ENCODE results near the gene SMIM5.

SMIM5 gene

GRCh38 chr17:75589012-75589918 is 44.0 kb upstream of the SMIM5 start:
- no peak overlapping the region for H3K27ac ChIP-seq (ENCODE audit: low read length)
- no peaks in the 10 kb centered on the region for H3K79me2 ChIP-seq (ENCODE audit: low read length)

GRCh38 chr17:75589919-75590303 is 43.3 kb upstream of the SMIM5 start:
- peaks cover 13% of the 10 kb centered on the region for H3K27me3 ChIP-seq (ENCODE audit: low read depth, low read length)
- H3K27ac ChIP-seq (ENCODE audit: low read length), result no peak overlapping the region
- H4K20me1 ChIP-seq (ENCODE audit: insufficient read depth, low read length), result no peaks in the 10 kb centered on the region
- H3K36me3 ChIP-seq (replicated peaks; ENCODE audit: low read depth, low read length), result no peaks in the 10 kb centered on the region
- no peaks in the 10 kb centered on the region for H3K79me2 ChIP-seq (ENCODE audit: low read length)
- H3K4me1 ChIP-seq (ENCODE audit: low read length), result peaks cover 3% of the 10 kb centered on the region; the same call in 1 of the 2 replicates
- H3K9me3 ChIP-seq (ENCODE audit: insufficient read depth, low read length), result no peaks in the 10 kb centered on the region
- TF ChIP-seq CTCF (IDR thresholded peaks at IDR 0.05; ENCODE audit: low read depth, low read length) (no peak), EZH2phosphoT487 (IDR thresholded peaks at IDR 0.05; ENCODE audit: low read depth) (no peak)
- H3K9ac ChIP-seq (ENCODE audit: low read length), result peak overlapping the region; percentile 73; the same call in 1 of the 2 replicates
- H3K4me2 ChIP-seq (ENCODE audit: low read length), result peak overlapping the region; percentile 92
- no peak overlapping the region; the same call in 1 of the 2 replicates for H2AFZ ChIP-seq (ENCODE audit: low read depth, low read length)
- peak overlapping the region; percentile 82 for H3K4me3 ChIP-seq (ENCODE audit: low read length)

More at GRCh38 chr17:75589012-75589918, 44.0 kb upstream of the SMIM5 start:
- peaks cover 13% of the 10 kb centered on the region for H3K27me3 ChIP-seq (ENCODE audit: low read depth, low read length)
- no peaks in the 10 kb centered on the region for H4K20me1 ChIP-seq (ENCODE audit: insufficient read depth, low read length)
- H3K4me2 ChIP-seq (ENCODE audit: low read length), result peak overlapping the region; percentile 92
- H3K36me3 ChIP-seq (replicated peaks; ENCODE audit: low read depth, low read length), result no peaks in the 10 kb centered on the region
- peaks cover 3% of the 10 kb centered on the region; the same call in 1 of the 2 replicates for H3K4me1 ChIP-seq (ENCODE audit: low read length)
- H3K9me3 ChIP-seq (ENCODE audit: insufficient read depth, low read length), result no peaks in the 10 kb centered on the region
- no peak for TF ChIP-seq EZH2phosphoT487 (IDR thresholded peaks at IDR 0.05; ENCODE audit: low read depth)
- peak; percentile 38 for TF ChIP-seq CTCF (IDR thresholded peaks at IDR 0.05; ENCODE audit: low read depth, low read length)
- peak overlapping the region; percentile 62; the same call in 1 of the 2 replicates for H2AFZ ChIP-seq (ENCODE audit: low read depth, low read length)
- peak overlapping the region; percentile 73 for H3K9ac ChIP-seq (ENCODE audit: low read length)
- peak overlapping the region; percentile 82 for H3K4me3 ChIP-seq (ENCODE audit: low read length)

GRCh38 chr17:75590314-75590761 is 42.9 kb upstream of the SMIM5 start:
- no peaks in the 10 kb centered on the region for H3K36me3 ChIP-seq (replicated peaks; ENCODE audit: low read depth, low read length)
- H3K79me2 ChIP-seq (ENCODE audit: low read length), result no peaks in the 10 kb centered on the region
- H3K27me3 ChIP-seq (ENCODE audit: low read depth, low read length), result peaks cover 13% of the 10 kb centered on the region
- no peaks in the 10 kb centered on the region for H4K20me1 ChIP-seq (ENCODE audit: insufficient read depth, low read length)
- H3K4me3 ChIP-seq (ENCODE audit: low read length), result peak overlapping the region; percentile 82; the same call in 1 of the 2 replicates
- H3K27ac ChIP-seq (ENCODE audit: low read length), result no peak overlapping the region
- peak overlapping the region; percentile 92; the same call in 1 of the 2 replicates for H3K4me2 ChIP-seq (ENCODE audit: low read length)
- H3K4me1 ChIP-seq (ENCODE audit: low read length), result peaks cover 3% of the 10 kb centered on the region; the same call in 1 of the 2 replicates
- H2AFZ ChIP-seq (ENCODE audit: low read depth, low read length), result no peak overlapping the region
- no peak overlapping the region for H3K9ac ChIP-seq (ENCODE audit: low read length)
- no peak for TF ChIP-seq EZH2phosphoT487 (IDR thresholded peaks at IDR 0.05; ENCODE audit: low read depth)
- TF ChIP-seq CTCF (IDR thresholded peaks at IDR 0.05; ENCODE audit: low read depth, low read length), result no peak
- H3K9me3 ChIP-seq (ENCODE audit: insufficient read depth, low read length), result no peaks in the 10 kb centered on the region
